HepG2 (cell line): ENCODE data around the gene C11orf58. TPM values are rescaled to one million over a fixed set of nuclear protein-coding genes. Genes with fewer than 3 reads are reported as not detected.

Experiments used
- ATF6 ChIP-seq: sonication (generic); formaldehyde crosslinking; conservative IDR thresholded peaks from 2 replicates; pipeline ENCODE4 v1.4.0; 2020; ENCODE audit warnings: missing genetic modification reagents
- ATM ChIP-seq: fragments of 450-650 bp; IDR thresholded peaks from 2 replicates; pipeline ENCODE4 v1.7.1; 2017; ENCODE audit warnings: mild to moderate bottlenecking, borderline replicate concordance
- DDIT3 ChIP-seq: sonication (generic); formaldehyde crosslinking; IDR thresholded peaks from 2 replicates; pipeline ENCODE4 v1.4.0; 2020; ENCODE audit warnings: mild to moderate bottlenecking, missing genetic modification reagents
- ETS1 ChIP-seq: sonication (generic); formaldehyde crosslinking; IDR thresholded peaks from 2 replicates; pipeline ENCODE4 v1.4.0; 2020; ENCODE audit warnings: missing genetic modification reagents
- FOXC1 ChIP-seq: sonication (generic); formaldehyde crosslinking; IDR thresholded peaks from 2 replicates; pipeline ENCODE4 v1.8.0; 2022; ENCODE audit warnings: mild to moderate bottlenecking, missing genetic modification reagents, borderline replicate concordance
- GATA4 ChIP-seq: sonication (generic); IDR thresholded peaks from 2 replicates; pipeline ENCODE4 v1.6.1; 2016; ENCODE audit warnings: antibody characterized with exemption, low read depth, borderline replicate concordance
- HOXA9 ChIP-seq: sonication (generic); formaldehyde crosslinking; IDR thresholded peaks from 2 replicates; pipeline ENCODE4 v1.8.1; 2022; ENCODE audit warnings: missing genetic modification reagents, mild to moderate bottlenecking, moderate library complexity, borderline replicate concordance
- ISX ChIP-seq: sonication (generic); formaldehyde crosslinking; conservative IDR thresholded peaks from 2 replicates; pipeline ENCODE4 v1.5.0; 2020; ENCODE audit warnings: missing genetic modification reagents
- LCORL ChIP-seq, 2 experiments: fragments of 450-650 bp in 1 of 2; sonication (generic) in 1 of 2; formaldehyde crosslinking in 1 of 2; IDR thresholded peaks; 2 replicates each; pipeline versions ENCODE4 v1.5.0 to v1.6.1; 2017 to 2020; ENCODE audit warnings: antibody characterized with exemption in 1 of 2, missing genetic modification reagents in 1 of 2
- MBNL3 ChIP-seq: fragments of 250-450 bp; sonication (Bioruptor Pico); conservative IDR thresholded peaks from 2 replicates; pipeline ENCODE4 v1.8.0; 2022; ENCODE audit warnings: mild to moderate bottlenecking, inconsistent platforms
- MTERF4 ChIP-seq: sonication (generic); formaldehyde crosslinking; IDR thresholded peaks from 2 replicates; pipeline ENCODE4 v1.8.0; 2023; ENCODE audit warnings: mild to moderate bottlenecking, missing genetic modification reagents
- TCF7L2 ChIP-seq: IDR thresholded peaks from 2 replicates; pipeline ENCODE4 v1.6.1; 2011; ENCODE audit warnings: mild to moderate bottlenecking, low read depth, low read length, moderate library complexity
- ZFP36 ChIP-seq: fragments of 150-350 bp; IDR thresholded peaks from 2 replicates; pipeline ENCODE4 v1.6.1; 2018; ENCODE audit warnings: borderline replicate concordance, low read length, low read depth; ENCODE audit not compliant: partially characterized antibody
- ZHX1 ChIP-seq: sonication (generic); formaldehyde crosslinking; IDR thresholded peaks from 2 replicates; pipeline ENCODE4 v1.8.1; 2022; ENCODE audit warnings: low read depth, mild to moderate bottlenecking, missing genetic modification reagents
- ZNF121 ChIP-seq: sonication (generic); formaldehyde crosslinking; IDR thresholded peaks from 2 replicates; pipeline ENCODE4 v1.5.0; 2020; ENCODE audit warnings: mild to moderate bottlenecking, missing genetic modification reagents
- ZNF205 ChIP-seq: IDR thresholded peaks from 2 replicates; pipeline ENCODE4 v1.6.1; 2018; ENCODE audit warnings: missing biosample characterization, missing genetic modification reagents
- ZNF225 ChIP-seq: sonication (generic); formaldehyde crosslinking; IDR thresholded peaks from 2 replicates; pipeline ENCODE4 v1.4.0; 2020; ENCODE audit warnings: mild to moderate bottlenecking, missing genetic modification reagents
- ZNF567 ChIP-seq: sonication (generic); formaldehyde crosslinking; IDR thresholded peaks from 2 replicates; pipeline ENCODE4 v1.8.1; 2023; ENCODE audit warnings: mild to moderate bottlenecking, missing genetic modification reagents, borderline replicate concordance
- ZNF574 ChIP-seq: sonication (generic); formaldehyde crosslinking; IDR thresholded peaks from 2 replicates; pipeline ENCODE4 v1.4.0; 2020; ENCODE audit warnings: missing genetic modification reagents
- ZNF724P ChIP-seq: sonication (generic); formaldehyde crosslinking; IDR thresholded peaks from 2 replicates; pipeline ENCODE4 v1.8.0; 2022; ENCODE audit warnings: missing genetic modification reagents, borderline replicate concordance
- polyA plus RNA-seq, 8 experiments: library from polyadenylated mRNA; depleted of rRNA in 3 of 8; stranded (reverse) in 7 of 8; unstranded in 1 of 8; fragments of >200 nt; fragmentation: Illumina TruSeq in 4 of 8; extraction: Trizol in 4 of 8; gene quantifications; 2 replicates each; pipeline versions ENCODE4 v1.2.1 to v1.2.3, GENCODE V29; 2011 to 2016; ENCODE audit warnings: low read depth in 4 of 8, missing spikeins in 1 of 8, mixed read lengths in 1 of 8; ENCODE audit not compliant: insufficient read depth in 1 of 8
- total RNA-seq, 5 experiments: library from RNA; depleted of rRNA; stranded (reverse); fragments of >200 nt; fragmentation: Illumina TruSeq; extraction: Trizol; gene quantifications; 2 replicates each; pipeline ENCODE4 v1.2.3, GENCODE V29; 2016; ENCODE audit warnings: low read depth in 1 of 5

C11orf58 gene
- total and polyA plus RNA-seq, 2 of the 13 experiments (the other 11 are each of a cell fraction or from before 2014, with no cell fraction given): 83.8 to 167 TPM

- TF ChIP-seq ZNF574 (CRISPR knock-in tag) (0 out of 2 replicates have a peak, but pooled peaks have one; percentile 29), ZFP36 (no peak), MBNL3 (CRISPR knock-in tag) (no peak), HOXA9 (CRISPR knock-in tag) (no peak), ZNF567 (CRISPR knock-in tag) (no peak), ZNF225 (CRISPR knock-in tag) (no peak), MTERF4 (no peak), ETS1 (CRISPR knock-in tag) (no peak), ZNF724P (CRISPR knock-in tag) (no peak), ZNF205 (0 out of 2 replicates have a peak, but pooled peaks have one; percentile 19), FOXC1 (no peak), ZHX1 (no peak), ATF6 (CRISPR knock-in tag) (no peak), ATM (no peak), TCF7L2 (no peak), LCORL (IDR thresholded peaks at IDR 0.05) (peak; percentile 47; the same call in 1 of the 2 replicates), LCORL (CRISPR knock-in tag; IDR thresholded peaks at IDR 0.05) (peak; percentile 65), ISX (CRISPR knock-in tag) (no peak), GATA4 (no peak), DDIT3 (CRISPR knock-in tag) (no peak), ZNF121 (CRISPR knock-in tag) (no peak)
These were observed 67.5 kb downstream of the C11orf58 start (continued) for GRCh38 chr11:16805938-16806337.
